CD4-positive, alpha-beta T cell treated with Interleukin-4 for 4 hours (primary cell): Measurements from ENCODE around the gene NUTM2D.
"Not testable (repeated sequence)": the region's sequence is repeated elsewhere in the genome, so short reads cannot be mapped to it uniquely, and the experiment has no call there.

ENCODE experiments used
- DNase-seq: peaks from one replicate; pipeline ENCODE4 v3.0.0-alpha.2; 2020

Gene NUTM2D

GRCh38 chr10:87357444-87357843, at the start of gene NUTM2D:
TSS of gene NUTM2D (plus strand) at chr10:87357744. CDS start at chr10:87358266, 522 bp downstream.
- DNase-seq, result not testable (repeated sequence)

GRCh38 chr10:87308702-87309101, 48.8 kb upstream of the NUTM2D start:
- DNase-seq, result not testable (repeated sequence)

GRCh38 chr10:87309657-87310056, 47.9 kb upstream of the NUTM2D start:
- DNase-seq, result not testable (repeated sequence)

DNA sequence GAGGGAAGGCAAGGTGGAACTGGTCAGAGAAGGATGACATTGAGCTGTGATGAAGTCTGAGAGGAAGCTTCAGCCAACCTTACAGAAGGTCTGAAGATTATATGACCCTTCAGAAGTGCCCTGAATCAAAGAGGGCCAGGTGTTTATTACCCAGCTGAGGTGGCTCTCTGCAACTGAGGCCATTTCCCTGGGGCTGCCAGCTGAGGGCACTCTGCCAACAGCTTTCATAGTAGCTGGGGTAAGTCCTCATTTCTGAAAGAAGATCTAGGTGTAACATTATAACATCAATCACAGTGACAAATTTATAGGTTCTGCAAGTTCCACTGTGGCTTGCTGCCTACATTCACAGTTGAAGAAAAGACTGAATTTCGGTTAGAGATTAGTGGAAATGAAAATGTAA, 46.0 kb upstream of the NUTM2D start:
- DNase-seq, result not testable (repeated sequence)

- DNase-seq, result not testable (repeated sequence)
Observed at GRCh38 chr10:87313649-87314359, 43.7 kb upstream of the NUTM2D start.

DNA sequence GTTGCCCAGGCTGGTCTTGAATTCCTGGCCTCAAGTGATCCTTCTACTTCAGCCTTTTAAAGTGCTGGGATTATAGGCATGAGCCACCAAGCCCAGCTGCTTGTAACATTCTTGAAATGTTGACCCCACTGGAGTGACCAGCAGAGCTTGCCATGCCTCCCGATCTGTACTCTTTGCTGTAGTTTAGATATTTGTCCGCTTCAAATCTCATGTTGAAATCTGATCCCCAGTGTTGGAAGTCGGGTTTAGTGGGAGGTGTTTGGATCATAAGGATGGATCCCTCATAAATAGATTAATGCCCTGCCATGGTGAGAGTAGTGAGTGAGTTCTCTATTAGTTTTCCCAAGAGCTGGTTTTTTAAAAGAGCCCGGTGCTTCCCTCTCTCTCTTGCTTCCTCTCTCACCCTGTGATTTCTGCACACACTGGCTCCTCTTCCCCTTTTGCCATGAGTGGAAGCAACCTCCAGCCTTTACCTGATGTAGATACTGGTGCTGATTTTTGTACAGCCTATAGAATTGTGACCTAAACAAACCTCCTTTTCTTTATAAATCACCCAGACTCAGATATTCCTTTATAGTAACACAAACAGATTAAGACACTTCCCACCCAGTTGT, 43.1 kb upstream of the NUTM2D start:
- not testable (repeated sequence) for DNase-seq

GRCh38 chr10:87321505-87321904, 36.0 kb upstream of the NUTM2D start:
- not testable (repeated sequence) for DNase-seq

- DNase-seq, result not testable (repeated sequence)
Observed at GRCh38 chr10:87324559-87324958, 33.0 kb upstream of the NUTM2D start.

DNA sequence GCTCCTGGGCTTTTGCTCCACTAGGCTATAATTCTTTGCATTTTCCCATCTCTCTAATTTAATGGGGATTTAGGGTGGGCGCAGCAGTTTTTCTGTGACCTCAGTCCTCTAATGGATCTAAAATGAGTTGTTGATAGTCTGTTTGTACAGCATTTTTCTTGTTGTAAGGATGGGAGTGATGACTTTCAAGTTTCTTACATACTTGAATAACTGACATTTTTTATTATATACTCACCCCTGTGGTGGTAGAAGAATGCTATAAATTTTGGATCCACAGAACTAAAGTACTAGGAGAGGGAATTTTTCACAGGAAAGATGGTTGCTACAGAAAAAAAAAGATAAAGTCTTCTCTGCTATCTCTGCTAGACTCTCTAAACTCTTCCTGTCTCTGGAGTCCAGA, 29.6 kb upstream of the NUTM2D start:
- not testable (repeated sequence) for DNase-seq

GRCh38 chr10:87329131-87329530, 28.4 kb upstream of the NUTM2D start:
- DNase-seq, result not testable (repeated sequence)

GRCh38 chr10:87332687-87333086, 24.9 kb upstream of the NUTM2D start:
- DNase-seq, result not testable (repeated sequence)

DNA sequence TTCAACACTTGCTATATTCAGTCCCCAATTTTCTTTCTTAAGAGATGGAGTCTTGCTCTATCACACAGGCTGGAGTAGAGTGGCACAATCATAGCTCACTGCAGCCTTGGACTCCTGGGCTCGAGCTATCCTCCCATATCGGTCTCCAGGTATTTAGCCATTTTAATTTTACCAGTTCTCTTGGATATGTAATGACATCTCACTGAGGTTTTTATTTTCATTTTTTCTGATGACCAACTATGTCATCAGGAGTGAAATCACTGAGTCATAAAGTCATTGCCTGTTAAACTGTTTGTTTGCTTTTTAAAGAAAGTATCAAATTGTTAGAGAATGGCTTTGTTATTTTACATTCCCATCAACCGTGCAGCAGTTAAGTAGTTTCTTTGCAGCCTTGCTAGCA, 17.1 kb upstream of the NUTM2D start:
- DNase-seq, result not testable (repeated sequence)

GRCh38 chr10:87341546-87342142, 15.9 kb upstream of the NUTM2D start:
- not testable (repeated sequence) for DNase-seq

DNA sequence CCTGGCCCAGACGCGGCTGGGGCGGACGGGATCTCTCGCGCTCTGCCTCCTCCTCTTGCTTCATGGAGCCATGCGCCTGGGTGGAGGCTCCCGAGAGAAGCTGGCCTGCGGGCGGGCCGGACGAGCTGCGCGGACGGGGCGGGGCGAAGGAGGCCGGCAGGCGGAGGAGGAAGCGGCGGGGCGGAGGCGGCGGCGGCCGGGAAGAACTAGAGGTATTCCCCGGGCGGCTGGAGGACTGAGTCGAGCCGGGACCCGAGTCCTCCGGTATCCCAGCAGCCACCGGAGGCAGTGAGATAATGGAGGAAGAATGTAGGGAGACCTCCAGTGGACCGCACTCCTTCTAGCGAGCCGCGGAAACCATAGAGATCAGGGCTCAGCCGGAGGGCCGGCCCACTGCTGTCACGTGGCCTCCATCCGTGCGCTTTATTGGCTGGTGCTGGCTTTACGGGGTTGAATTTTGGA, 15.3 kb upstream of the NUTM2D start:
- peak; percentile 92 for DNase-seq

GRCh38 chr10:87342711-87343258, 14.8 kb upstream of the NUTM2D start:
- DNase-seq, result peak; percentile 82

- DNase-seq, result not testable (repeated sequence)
Observed at GRCh38 chr10:87345743-87346142, 11.8 kb upstream of the NUTM2D start.

DNA sequence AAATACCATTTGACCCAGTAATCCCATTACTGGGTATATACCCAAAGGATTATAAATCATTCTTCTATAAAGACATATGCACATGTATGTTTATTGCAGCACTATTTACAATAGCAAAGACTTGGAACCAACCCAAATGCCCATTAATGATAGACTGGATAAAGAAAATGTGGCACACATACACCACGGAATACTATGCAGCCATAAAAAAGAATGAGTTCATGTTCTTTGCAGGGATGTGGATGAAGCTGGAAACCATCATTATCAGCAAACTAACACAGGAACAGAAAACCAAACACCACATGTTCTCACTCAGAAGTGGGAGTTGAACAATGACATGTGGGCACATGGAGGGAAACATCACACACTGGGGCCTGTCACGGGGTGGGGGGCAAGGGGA, 7.4 kb upstream of the NUTM2D start:
- not testable (repeated sequence) for DNase-seq

- DNase-seq, result not testable (repeated sequence)
Observed at GRCh38 chr10:87352825-87353224, 4.7 kb upstream of the NUTM2D start.

DNA sequence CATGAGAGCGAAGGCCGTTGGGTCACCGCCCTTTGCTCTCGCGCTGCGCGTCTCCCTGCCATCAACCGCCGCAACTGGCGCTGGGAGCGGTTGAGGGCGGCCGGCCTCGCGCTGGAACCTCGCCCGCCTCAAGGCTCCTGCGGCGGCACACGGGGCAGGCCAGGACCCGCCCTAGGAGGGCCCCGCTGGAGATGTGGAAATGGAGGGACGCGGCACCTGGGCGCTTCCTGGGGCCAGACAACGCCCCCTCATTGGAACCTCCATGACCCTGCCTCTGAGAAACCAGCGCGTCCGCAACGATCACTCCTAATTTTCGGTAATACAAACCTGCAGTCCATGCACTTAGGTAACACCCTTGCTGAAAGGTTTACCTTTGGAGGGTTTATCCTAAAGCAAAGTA, 2.4 kb upstream of the NUTM2D start:
- DNase-seq, result not testable (repeated sequence)

GRCh38 chr10:87358159-87358558, 615 bp downstream of the NUTM2D start:
- DNase-seq, result not testable (repeated sequence)

GRCh38 chr10:87369514-87370112, 12.1 kb downstream of the NUTM2D start:
- not testable (repeated sequence) for DNase-seq

- DNase-seq, result not testable (repeated sequence)
Observed at GRCh38 chr10:87374091-87374490, 16.5 kb downstream of the NUTM2D start.

DNA sequence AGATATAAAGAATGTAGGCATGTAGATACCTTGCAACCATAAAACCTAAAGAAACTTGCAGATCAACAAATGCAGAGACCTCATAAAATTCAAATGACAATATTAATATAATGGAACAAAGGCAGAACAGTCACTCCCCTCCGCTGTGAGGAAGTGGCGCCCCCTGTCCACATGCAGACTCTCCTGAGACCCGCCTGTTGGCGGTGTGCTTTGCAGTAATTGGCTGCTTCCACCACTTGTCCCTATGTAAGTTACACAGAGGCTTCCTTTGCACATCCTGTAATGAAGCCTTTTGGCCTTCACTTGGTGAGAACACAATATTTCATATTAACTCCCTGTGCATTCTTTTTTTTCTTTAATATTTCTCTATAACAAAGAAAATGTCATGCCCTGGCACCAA, 21.6 kb downstream of the NUTM2D start:
- DNase-seq, result not testable (repeated sequence)
